K562 (cell line): ENCODE measurements around the gene SLC29A2. TPM values are rescaled to one million over a fixed set of nuclear protein-coding genes. Genes with fewer than 3 reads are reported as not detected.

Experiments used
- ATAC-seq: fragments of 200-7000 bp; cut with Tn5 transposase; 3 replicates; pipeline ENCODE4 v1.9.1; 2020; ENCODE audit warnings: moderate library complexity
- BruUV-seq: library from RNA; stranded (reverse); fragments of 400-500 nt; replicated peaks from 2 replicates; lab custom pipeline; 2021; lab: Mats Ljungman, UMichigan
- CTCF ChIA-PET: fragments of 300-600 bp; formaldehyde crosslinking; extraction: SDS; loops from one replicate; lab custom pipeline; 2021; ENCODE audit warnings: low intra/inter-chr PET ratio; lab: Yijun Ruan, JAX
- POLR2A ChIA-PET: fragments of 300-600, 350-650 bp; sonication (Branson Sonifier 250); formaldehyde crosslinking; extraction: SDS; loops from one replicate; lab custom pipeline; 2021; ENCODE audit warnings: antibody characterized with exemption, inconsistent platforms; lab: Yijun Ruan, JAX
- DNase-seq, 4 experiments: peaks; one replicate each; pipeline versions ENCODE4 v3.0.0 to v3.0.0-alpha.2; 2011 to 2018; ENCODE audit warnings: low spot score in 3 of 4, mixed read lengths in 3 of 4; ENCODE audit errors: extremely low read depth in 1 of 4
- FAIRE-seq: peaks from 2 replicates; lab custom pipeline; 2011; peaks lifted over from hg19 to GRCh38; lab: Jason Lieb, UNC
- H2AFZ ChIP-seq: 2 replicates; pipeline ENCODE4 v1.6.0; 2011; ENCODE audit warnings: low read depth, low read length, control low read depth, inconsistent platforms
- H3K27ac ChIP-seq: fragments of 200-600 bp; 3 replicates; pipeline ENCODE4 v1.8.0; 2011; ENCODE audit warnings: low read depth, mild to moderate bottlenecking, control low read depth, inconsistent platforms, low read length, moderate library complexity, mixed read lengths; ENCODE audit errors: extremely low read depth
- H3K27me3 ChIP-seq, 2 experiments: fragments of 300-600 bp in 1 of 2; 2 replicates in 1 of 2; 3 replicates in 1 of 2; pipeline versions ENCODE4 v1.6.0 to v1.8.0; 2011; ENCODE audit warnings: inconsistent platforms in 2 of 2, low read length in 2 of 2, mild to moderate bottlenecking in 1 of 2, mixed read lengths in 1 of 2, moderate library complexity in 1 of 2; ENCODE audit not compliant: control insufficient read depth in 2 of 2, insufficient read depth in 2 of 2
- H3K36me3 ChIP-seq: fragments of 300-600 bp; 3 replicates; pipeline ENCODE4 v1.8.0; 2011; ENCODE audit warnings: mild to moderate bottlenecking, low read length, inconsistent platforms; ENCODE audit not compliant: control insufficient read depth, insufficient read depth
- H3K4me1 ChIP-seq, 2 experiments: fragments of 200-600 bp in 1 of 2; replicated peaks in 1 of 2; 2 replicates in 1 of 2; 3 replicates in 1 of 2; pipeline versions ENCODE4 v1.5.1 to v1.8.0; 2011; ENCODE audit warnings: inconsistent platforms in 2 of 2, low read length in 2 of 2, mild to moderate bottlenecking in 1 of 2, mixed read lengths in 1 of 2, moderate library complexity in 1 of 2; ENCODE audit not compliant: control insufficient read depth in 2 of 2, insufficient read depth in 2 of 2
- H3K4me2 ChIP-seq: 2 replicates; pipeline ENCODE4 v1.6.1; 2011; ENCODE audit warnings: low read length, control low read depth, inconsistent platforms, mixed read lengths; ENCODE audit not compliant: insufficient read depth
- H3K4me3 ChIP-seq: fragments of 200-600 bp; sonication (generic), shearing (Covaris generic); 2 replicates; pipeline ENCODE4 v1.5.1; 2016; ENCODE audit warnings: control low read depth, inconsistent platforms
- H3K79me2 ChIP-seq: fragments of 200-600 bp; 3 replicates; pipeline ENCODE4 v1.8.0; 2011; ENCODE audit warnings: low read length, inconsistent platforms; ENCODE audit not compliant: control insufficient read depth, insufficient read depth
- H3K9ac ChIP-seq, 2 experiments: 2 replicates each; pipeline versions ENCODE4 v1.6.0 to v1.6.1; 2011; ENCODE audit warnings: low read depth in 2 of 2, low read length in 2 of 2, control low read depth in 1 of 2, inconsistent platforms in 1 of 2, mild to moderate bottlenecking in 1 of 2, mixed read lengths in 1 of 2; ENCODE audit not compliant: insufficient read depth in 1 of 2
- H3K9me1 ChIP-seq: one replicate; pipeline ENCODE4 v1.6.0; 2011; ENCODE audit warnings: inconsistent platforms, mild to moderate bottlenecking, low read length, moderate library complexity; ENCODE audit not compliant: control insufficient read depth, insufficient read depth
- H3K9me3 ChIP-seq: replicated peaks from 2 replicates; pipeline ENCODE4 v1.5.1; 2011; ENCODE audit warnings: low read depth, low read length, inconsistent platforms; ENCODE audit not compliant: control insufficient read depth, insufficient read depth
- H4K20me1 ChIP-seq: replicated peaks from 2 replicates; pipeline ENCODE4 v1.6.1; 2011; ENCODE audit warnings: low read length, inconsistent platforms, mixed read lengths; ENCODE audit not compliant: control insufficient read depth, insufficient read depth
- COPS2 ChIP-seq: fragments of 450-650 bp; conservative IDR thresholded peaks from 2 replicates; pipeline ENCODE4 v1.6.1; 2016; ENCODE audit warnings: mild to moderate bottlenecking, moderate library complexity
- E2F3 ChIP-seq: fragments of 250-450 bp; sonication (Bioruptor Pico); IDR thresholded peaks from 2 replicates; pipeline ENCODE4 v1.4.0; 2020; ENCODE audit warnings: mild to moderate bottlenecking
- FOS ChIP-seq: IDR thresholded peaks from 3 replicates; pipeline ENCODE4 v1.6.1; 2011; ENCODE audit not compliant: insufficient read length; ENCODE audit errors: extremely low read depth
- RBM25 ChIP-seq: fragments of 200-400 bp; formaldehyde crosslinking; IDR thresholded peaks from 2 replicates; pipeline ENCODE4 v1.6.1; 2018; ENCODE audit warnings: low read length, low read depth, moderate library complexity; ENCODE audit not compliant: severe bottlenecking
- ZBTB17 ChIP-seq: fragments of 450-650 bp; formaldehyde crosslinking; IDR thresholded peaks from 2 replicates; pipeline ENCODE4 v1.4.0; 2020; ENCODE audit warnings: mild to moderate bottlenecking
- WGBS: fragments of 100-300 bp; shearing (Covaris generic); methylation state at CpG from one replicate; pipeline ENCODE4 v1.1.6; 2016; ENCODE audit warnings: low coverage, mixed read lengths; ENCODE audit not compliant: insufficient coverage; ENCODE audit errors: missing lambda C conversion rate; 5-methylcytosine and 5-hydroxymethylcytosine counted together
- in situ Hi-C: fragments of 300-500 bp; cut with MboI; formaldehyde crosslinking; loops from 4 replicates; pipeline ENCODE4 v1.15.0; 2018; ENCODE audit warnings: inconsistent platforms, mixed read lengths
- intact Hi-C: fragments of 100-400 bp; cut with micrococcal nuclease; formaldehyde crosslinking; loops from 2 replicates; pipeline ENCODE4 v1.14.2; 2022
- polyA plus RNA-seq, 8 experiments: library from polyadenylated mRNA; depleted of rRNA in 4 of 8; stranded (reverse) in 5 of 8; unstranded in 3 of 8; fragments of >200 nt; fragmentation: Nextera tagmentation in 2 of 8; fragmentation: Illumina TruSeq in 1 of 8; extraction: Ambion mirVana in 2 of 8; extraction: Trizol in 1 of 8; gene quantifications; 2 replicates each; pipeline versions ENCODE4 v1.2.1 to v1.2.3, GENCODE V29; 2011 to 2014; ENCODE audit warnings: inconsistent platforms in 1 of 8, missing spikeins in 1 of 8
- total RNA-seq, 7 experiments: library from RNA; depleted of rRNA in 6 of 7; stranded (reverse); fragments of >200 nt in 6 of 7; fragmentation: Illumina TruSeq in 2 of 7; extraction: Trizol in 2 of 7; gene quantifications; 2 replicates each; pipeline versions ENCODE4 v1.2.1 to v1.2.3, GENCODE V29; 2011 to 2021; ENCODE audit warnings: low replicate concordance in 1 of 7
- TF ChIP-seq, protein P1 (sequence below): fragments of 450-650 bp; IDR thresholded peaks from 2 replicates; pipeline ENCODE4 v1.6.1; 2017; ENCODE audit warnings: antibody characterized with exemption

The SLC29A2 gene
- total and polyA plus RNA-seq, 9 of the 15 experiments (the other 6 are each of a cell fraction or from before 2014, with no cell fraction given): 2.4 to 48.6 (median 14.2) TPM

DNA sequence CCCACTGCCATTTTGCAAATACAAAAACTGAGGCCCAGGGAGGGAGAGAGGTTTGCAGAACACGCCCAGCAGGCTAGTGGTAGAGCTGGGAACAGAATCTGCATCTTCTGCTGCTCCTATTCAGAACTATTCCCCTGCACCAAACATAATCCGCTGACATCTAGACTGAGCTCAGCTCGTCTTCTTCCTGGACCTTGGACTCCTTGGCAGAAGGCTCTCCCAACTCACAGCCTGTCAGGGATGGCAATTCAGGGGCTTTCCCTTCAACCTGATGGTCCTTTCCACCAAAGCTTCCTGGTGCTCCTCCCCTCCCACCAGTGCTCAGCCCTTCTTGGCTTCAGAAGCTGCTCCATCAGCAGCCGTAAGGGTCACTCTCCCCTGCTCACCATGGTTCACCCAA, 39.8 kb upstream of the SLC29A2 start:
- intact Hi-C loops (no loop called here), in situ Hi-C loops (no loop called here)
- Histone ChIP-seq H3K9ac (no peak overlapping the region), H3K27ac (no peak overlapping the region), H3K9me3 (no peaks in the 10 kb centered on the region), H4K20me1 (peaks cover 16% of the 10 kb centered on the region), H3K4me2 (no peak overlapping the region), H3K36me3 (no peaks in the 10 kb centered on the region), H3K9me1 (no peaks in the 10 kb centered on the region), H3K4me1 (peaks cover 7 to 9% of the 10 kb centered on the region in 2 experiments; a peak in 2 of 5 replicates), H3K79me2 (no peaks in the 10 kb centered on the region), H2AFZ (no peak overlapping the region), H3K27me3 (peaks cover 37 to 60% of the 10 kb centered on the region in 2 experiments), H3K4me3 (no peak overlapping the region)
- CTCF ChIA-PET: interaction anchor here (4.6 kb wide), 1 partner anchor 18 kb away, joined by 52 read pairs; no protein-coding TSS in a partner anchor
- POLR2A ChIA-PET: interaction anchor here (1.3 to 1.5 kb wide), 2 partner anchors 10 to 11 kb away, joined by 3 to 5 read pairs; partner anchors contain the start of gene NPAS4
- BruUV-seq: no TSS peak
- FAIRE-seq (no peak), DNase-seq (no peak), ATAC-seq (no peak)
- TF ChIP-seq, protein P1, sequence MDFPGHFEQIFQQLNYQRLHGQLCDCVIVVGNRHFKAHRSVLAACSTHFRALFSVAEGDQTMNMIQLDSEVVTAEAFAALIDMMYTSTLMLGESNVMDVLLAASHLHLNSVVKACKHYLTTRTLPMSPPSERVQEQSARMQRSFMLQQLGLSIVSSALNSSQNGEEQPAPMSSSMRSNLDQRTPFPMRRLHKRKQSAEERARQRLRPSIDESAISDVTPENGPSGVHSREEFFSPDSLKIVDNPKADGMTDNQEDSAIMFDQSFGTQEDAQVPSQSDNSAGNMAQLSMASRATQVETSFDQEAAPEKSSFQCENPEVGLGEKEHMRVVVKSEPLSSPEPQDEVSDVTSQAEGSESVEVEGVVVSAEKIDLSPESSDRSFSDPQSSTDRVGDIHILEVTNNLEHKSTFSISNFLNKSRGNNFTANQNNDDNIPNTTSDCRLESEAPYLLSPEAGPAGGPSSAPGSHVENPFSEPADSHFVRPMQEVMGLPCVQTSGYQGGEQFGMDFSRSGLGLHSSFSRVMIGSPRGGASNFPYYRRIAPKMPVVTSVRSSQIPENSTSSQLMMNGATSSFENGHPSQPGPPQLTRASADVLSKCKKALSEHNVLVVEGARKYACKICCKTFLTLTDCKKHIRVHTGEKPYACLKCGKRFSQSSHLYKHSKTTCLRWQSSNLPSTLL: no peak
- TF ChIP-seq ZBTB17 (CRISPR knock-in tag) (no peak), RBM25 (no peak), E2F3 (CRISPR knock-in tag) (no peak), FOS (no peak), COPS2 (no peak)
- 5% methylated on average over 4 of the region's 4 CpGs for WGBS
